K562 (cell line): ENCODE data around the gene SNX14. TPM values are rescaled to one million over a fixed set of nuclear protein-coding genes. Genes with fewer than 3 reads are reported as not detected.

Experiments
- ATAC-seq: fragments of 200-7000 bp; cut with Tn5 transposase; 3 replicates; pipeline ENCODE4 v1.9.1; 2020; ENCODE audit warnings: moderate library complexity
- BruUV-seq: library from RNA; stranded (reverse); fragments of 400-500 nt; replicated peaks from 2 replicates; lab custom pipeline; 2021; lab: Mats Ljungman, UMichigan
- CTCF ChIA-PET: fragments of 300-600 bp; formaldehyde crosslinking; extraction: SDS; loops from one replicate; lab custom pipeline; 2021; ENCODE audit warnings: low intra/inter-chr PET ratio; lab: Yijun Ruan, JAX
- POLR2A ChIA-PET: fragments of 300-600, 350-650 bp; sonication (Branson Sonifier 250); formaldehyde crosslinking; extraction: SDS; loops from one replicate; lab custom pipeline; 2021; ENCODE audit warnings: antibody characterized with exemption, inconsistent platforms; lab: Yijun Ruan, JAX
- DNase-seq, 4 experiments: peaks; one replicate each; pipeline versions ENCODE4 v3.0.0 to v3.0.0-alpha.2; 2011 to 2018; ENCODE audit warnings: low spot score in 3 of 4, mixed read lengths in 3 of 4; ENCODE audit errors: extremely low read depth in 1 of 4
- FAIRE-seq: peaks from 2 replicates; lab custom pipeline; 2011; peaks lifted over from hg19 to GRCh38; lab: Jason Lieb, UNC
- H2AFZ ChIP-seq: 2 replicates; pipeline ENCODE4 v1.6.0; 2011; ENCODE audit warnings: low read depth, low read length, control low read depth, inconsistent platforms
- H3K27ac ChIP-seq: fragments of 200-600 bp; 3 replicates; pipeline ENCODE4 v1.8.0; 2011; ENCODE audit warnings: low read depth, mild to moderate bottlenecking, control low read depth, inconsistent platforms, low read length, moderate library complexity, mixed read lengths; ENCODE audit errors: extremely low read depth
- H3K27me3 ChIP-seq, 2 experiments: fragments of 300-600 bp in 1 of 2; 2 replicates in 1 of 2; 3 replicates in 1 of 2; pipeline versions ENCODE4 v1.6.0 to v1.8.0; 2011; ENCODE audit warnings: inconsistent platforms in 2 of 2, low read length in 2 of 2, mild to moderate bottlenecking in 1 of 2, mixed read lengths in 1 of 2, moderate library complexity in 1 of 2; ENCODE audit not compliant: control insufficient read depth in 2 of 2, insufficient read depth in 2 of 2
- H3K36me3 ChIP-seq: fragments of 300-600 bp; 3 replicates; pipeline ENCODE4 v1.8.0; 2011; ENCODE audit warnings: mild to moderate bottlenecking, low read length, inconsistent platforms; ENCODE audit not compliant: control insufficient read depth, insufficient read depth
- H3K4me1 ChIP-seq, 2 experiments: fragments of 200-600 bp in 1 of 2; replicated peaks in 1 of 2; 2 replicates in 1 of 2; 3 replicates in 1 of 2; pipeline versions ENCODE4 v1.5.1 to v1.8.0; 2011; ENCODE audit warnings: inconsistent platforms in 2 of 2, low read length in 2 of 2, mild to moderate bottlenecking in 1 of 2, mixed read lengths in 1 of 2, moderate library complexity in 1 of 2; ENCODE audit not compliant: control insufficient read depth in 2 of 2, insufficient read depth in 2 of 2
- H3K4me2 ChIP-seq: 2 replicates; pipeline ENCODE4 v1.6.1; 2011; ENCODE audit warnings: low read length, control low read depth, inconsistent platforms, mixed read lengths; ENCODE audit not compliant: insufficient read depth
- H3K4me3 ChIP-seq: fragments of 200-600 bp; sonication (generic), shearing (Covaris generic); 2 replicates; pipeline ENCODE4 v1.5.1; 2016; ENCODE audit warnings: control low read depth, inconsistent platforms
- H3K79me2 ChIP-seq: fragments of 200-600 bp; 3 replicates; pipeline ENCODE4 v1.8.0; 2011; ENCODE audit warnings: low read length, inconsistent platforms; ENCODE audit not compliant: control insufficient read depth, insufficient read depth
- H3K9ac ChIP-seq, 2 experiments: 2 replicates each; pipeline versions ENCODE4 v1.6.0 to v1.6.1; 2011; ENCODE audit warnings: low read depth in 2 of 2, low read length in 2 of 2, control low read depth in 1 of 2, inconsistent platforms in 1 of 2, mild to moderate bottlenecking in 1 of 2, mixed read lengths in 1 of 2; ENCODE audit not compliant: insufficient read depth in 1 of 2
- H3K9me1 ChIP-seq: one replicate; pipeline ENCODE4 v1.6.0; 2011; ENCODE audit warnings: inconsistent platforms, mild to moderate bottlenecking, low read length, moderate library complexity; ENCODE audit not compliant: control insufficient read depth, insufficient read depth
- H3K9me3 ChIP-seq: replicated peaks from 2 replicates; pipeline ENCODE4 v1.5.1; 2011; ENCODE audit warnings: low read depth, low read length, inconsistent platforms; ENCODE audit not compliant: control insufficient read depth, insufficient read depth
- H4K20me1 ChIP-seq: replicated peaks from 2 replicates; pipeline ENCODE4 v1.6.1; 2011; ENCODE audit warnings: low read length, inconsistent platforms, mixed read lengths; ENCODE audit not compliant: control insufficient read depth, insufficient read depth
- CBFA2T3 ChIP-seq: fragments of 450-650 bp; IDR thresholded peaks from 2 replicates; pipeline ENCODE4 v1.6.1; 2017
- ESRRB ChIP-seq: fragments of 250-450 bp; sonication (Bioruptor Pico); IDR thresholded peaks from 2 replicates; pipeline ENCODE4 v1.5.0; 2020; ENCODE audit warnings: mild to moderate bottlenecking, moderate library complexity, borderline replicate concordance
- FOXK1 ChIP-seq: sonication (generic); formaldehyde crosslinking; IDR thresholded peaks from 2 replicates; pipeline ENCODE4 v1.8.0; 2022; ENCODE audit warnings: missing genetic modification reagents, mild to moderate bottlenecking, borderline replicate concordance
- GABPB2 ChIP-seq: fragments of 250-450 bp; sonication (Bioruptor Pico); conservative IDR thresholded peaks from 2 replicates; pipeline ENCODE4 v1.5.1; 2021; ENCODE audit warnings: mild to moderate bottlenecking
- HNRNPUL1 ChIP-seq: fragments of 200-400 bp; formaldehyde crosslinking; IDR thresholded peaks from 2 replicates; pipeline ENCODE4 v1.6.1; 2017; ENCODE audit warnings: low read length
- MAFK ChIP-seq: IDR thresholded peaks from 2 replicates; pipeline ENCODE4 v1.6.1; 2011; ENCODE audit warnings: low read length, improper control_type of control experiment
- MXI1 ChIP-seq: IDR thresholded peaks from 2 replicates; pipeline ENCODE4 v1.6.1; 2011; ENCODE audit warnings: low read depth, mild to moderate bottlenecking, improper control_type of control experiment, low read length
- NCOA2 ChIP-seq, 2 experiments: fragments of 450-650 bp; IDR thresholded peaks; 2 replicates each; pipeline ENCODE4 v1.6.1; 2018; ENCODE audit warnings: mild to moderate bottlenecking in 2 of 2, moderate library complexity in 1 of 2; ENCODE audit not compliant: partially characterized antibody in 2 of 2
- NCOR1 ChIP-seq: fragments of 450-650 bp; IDR thresholded peaks from 2 replicates; pipeline ENCODE4 v1.6.1; 2016; ENCODE audit warnings: mild to moderate bottlenecking, moderate library complexity
- NFIC ChIP-seq: fragments of 450-650 bp; IDR thresholded peaks from 2 replicates; pipeline ENCODE4 v1.6.1; 2017; ENCODE audit warnings: mild to moderate bottlenecking, inconsistent platforms
- NFIX ChIP-seq: fragments of 250-450 bp; sonication (Bioruptor Pico); IDR thresholded peaks from 2 replicates; pipeline ENCODE4 v1.4.0; 2020; ENCODE audit warnings: low read depth, mild to moderate bottlenecking, moderate library complexity
- PHF21A ChIP-seq: fragments of 450-650 bp; IDR thresholded peaks from 2 replicates; pipeline ENCODE4 v1.6.1; 2017; ENCODE audit warnings: low read depth, borderline replicate concordance
- POLR2A ChIP-seq: fragments of 450-650 bp; conservative IDR thresholded peaks from 2 replicates; pipeline ENCODE4 v1.6.1; 2016
- RAD21 ChIP-seq, 2 experiments: fragments of 250-450 bp in 1 of 2; fragments of 450-650 bp in 1 of 2; sonication (Bioruptor Pico) in 1 of 2; formaldehyde crosslinking in 1 of 2; IDR thresholded peaks in 1 of 2; conservative IDR thresholded peaks in 1 of 2; 2 replicates each; pipeline versions ENCODE4 v1.4.0 to v1.8.0; 2020 to 2022; ENCODE audit warnings: mild to moderate bottlenecking in 2 of 2, moderate library complexity in 1 of 2
- SMAD1 ChIP-seq: fragments of 150-350 bp; IDR thresholded peaks from 2 replicates; pipeline ENCODE4 v1.6.1; 2014; ENCODE audit warnings: low read length, low read depth; ENCODE audit not compliant: partially characterized antibody
- TRIM24 ChIP-seq, 2 experiments: fragments of 450-650 bp; IDR thresholded peaks; 2 replicates each; pipeline ENCODE4 v1.6.1; 2016
- ZFPM2 ChIP-seq: fragments of 250-450 bp; sonication (Bioruptor Pico); IDR thresholded peaks from 2 replicates; pipeline ENCODE4 v1.5.1; 2022; ENCODE audit warnings: mild to moderate bottlenecking
- WGBS: fragments of 100-300 bp; shearing (Covaris generic); methylation state at CpG from one replicate; pipeline ENCODE4 v1.1.6; 2016; ENCODE audit warnings: low coverage, mixed read lengths; ENCODE audit not compliant: insufficient coverage; ENCODE audit errors: missing lambda C conversion rate; 5-methylcytosine and 5-hydroxymethylcytosine counted together
- in situ Hi-C: fragments of 300-500 bp; cut with MboI; formaldehyde crosslinking; loops from 4 replicates; pipeline ENCODE4 v1.15.0; 2018; ENCODE audit warnings: inconsistent platforms, mixed read lengths
- intact Hi-C: fragments of 100-400 bp; cut with micrococcal nuclease; formaldehyde crosslinking; loops from 2 replicates; pipeline ENCODE4 v1.14.2; 2022
- polyA plus RNA-seq, 8 experiments: library from polyadenylated mRNA; depleted of rRNA in 4 of 8; stranded (reverse) in 5 of 8; unstranded in 3 of 8; fragments of >200 nt; fragmentation: Nextera tagmentation in 2 of 8; fragmentation: Illumina TruSeq in 1 of 8; extraction: Ambion mirVana in 2 of 8; extraction: Trizol in 1 of 8; gene quantifications; 2 replicates each; pipeline versions ENCODE4 v1.2.1 to v1.2.3, GENCODE V29; 2011 to 2014; ENCODE audit warnings: inconsistent platforms in 1 of 8, missing spikeins in 1 of 8
- total RNA-seq, 7 experiments: library from RNA; depleted of rRNA in 6 of 7; stranded (reverse); fragments of >200 nt in 6 of 7; fragmentation: Illumina TruSeq in 2 of 7; extraction: Trizol in 2 of 7; gene quantifications; 2 replicates each; pipeline versions ENCODE4 v1.2.1 to v1.2.3, GENCODE V29; 2011 to 2021; ENCODE audit warnings: low replicate concordance in 1 of 7

SNX14 gene
- total and polyA plus RNA-seq, 9 of the 15 experiments (the other 6 are each of a cell fraction or from before 2014, with no cell fraction given) = 46.5 to 140 (median 71.2) TPM

- H3K4me1 ChIP-seq = peaks cover 0 to 7% of the 10 kb centered on the region in 2 experiments; a peak in 2 of 5 replicates
- no TSS peak for BruUV-seq
- ChIA-PET CTCF (no interaction called here), POLR2A (interaction anchor here (1.1 to 2.4 kb wide), 4 partner anchors 10 to 78 kb away, joined by 3 to 7 read pairs (median 5); no protein-coding TSS in a partner anchor)
- no peak overlapping the region for H3K4me2 ChIP-seq
- H3K27me3 ChIP-seq = no peaks in the 10 kb centered on the region
- no peaks in the 10 kb centered on the region for H3K9me3 ChIP-seq
- peaks cover 8% of the 10 kb centered on the region; the same call in 2 of the 3 replicates for H3K36me3 ChIP-seq
- no peak for DNase-seq
- no peaks in the 10 kb centered on the region for H3K9me1 ChIP-seq
- WGBS = 82% methylated on average over 11 of the region's 11 CpGs
- no peak overlapping the region for H3K27ac ChIP-seq
- no peak overlapping the region for H3K4me3 ChIP-seq
- in situ Hi-C loops = no loop called here
- intact Hi-C loops = no loop called here
- no peak overlapping the region for H2AFZ ChIP-seq
- FAIRE-seq = no peak
- peaks cover 4% of the 10 kb centered on the region; the same call in 1 of the 3 replicates for H3K79me2 ChIP-seq
- no peak overlapping the region for H3K9ac ChIP-seq
- no peaks in the 10 kb centered on the region for H4K20me1 ChIP-seq
- TF ChIP-seq SMAD1 = peak; percentile 96
- TF ChIP-seq RAD21 (CRISPR knock-in tag; conservative IDR thresholded peaks at IDR 0.05 in 1 of 2, IDR thresholded peaks at IDR 0.05 in 1 of 2) = peak in 1 of 2 experiments; percentile 35; a peak in 2 of 4 replicates
- TF ChIP-seq MAFK = no peak
- TF ChIP-seq POLR2A = 0 out of 2 replicates have a peak, but pooled peaks have one; percentile 7
- no peak for TF ChIP-seq ESRRB (CRISPR knock-in tag)
- TF ChIP-seq PHF21A = no peak
- peak; percentile 100 for TF ChIP-seq NFIX (CRISPR knock-in tag)
- peak; percentile 100 for TF ChIP-seq NFIC
- TF ChIP-seq NCOA2 (IDR thresholded peaks at IDR 0.05; ENCODE audit: partially characterized antibody in 2 of 2) = peak in 1 of 2 experiments; percentile 80
- TF ChIP-seq ZFPM2 = no peak
- 0 out of 2 replicates have a peak, but pooled peaks have one; percentile 14 for TF ChIP-seq NCOR1
- TF ChIP-seq HNRNPUL1 = no peak
- TF ChIP-seq GABPB2 = no peak
- TF ChIP-seq MXI1 = no peak
- TF ChIP-seq CBFA2T3 = 0 out of 2 replicates have a peak, but pooled peaks have one; percentile 6
- TF ChIP-seq FOXK1 (CRISPR knock-in tag) = no peak
- TF ChIP-seq TRIM24 (IDR thresholded peaks at IDR 0.05) = 0 out of 4 replicates have a peak, but pooled peaks of 1 of the 2 experiments have one; percentile 25
- no peak for ATAC-seq
Observed at GRCh38 chr6:85600713-85601313, 7.2 kb upstream of the SNX14 start.
